Mammary epithelial cell (primary cell): Measurements from ENCODE around the gene ARIH1.

Experiments used
- EZH2 ChIP-seq: IDR thresholded peaks from 2 replicates; pipeline ENCODE4 v1.6.1; 2012; ENCODE audit warnings: low read length, inconsistent platforms, borderline replicate concordance
- TF ChIP-seq, protein P1 (sequence below), 2 donors: IDR thresholded peaks in 1 of 2; conservative IDR thresholded peaks in 1 of 2; 2 replicates each; pipeline ENCODE4 v1.5.1; 2011 to 2012; ENCODE audit warnings: inconsistent platforms in 2 of 2, low read length in 2 of 2, mild to moderate bottlenecking in 2 of 2, control low read depth in 1 of 2, low read depth in 1 of 2; ENCODE audit not compliant: insufficient read depth in 1 of 2; ENCODE audit errors: extremely low read depth in 1 of 2

DNA sequence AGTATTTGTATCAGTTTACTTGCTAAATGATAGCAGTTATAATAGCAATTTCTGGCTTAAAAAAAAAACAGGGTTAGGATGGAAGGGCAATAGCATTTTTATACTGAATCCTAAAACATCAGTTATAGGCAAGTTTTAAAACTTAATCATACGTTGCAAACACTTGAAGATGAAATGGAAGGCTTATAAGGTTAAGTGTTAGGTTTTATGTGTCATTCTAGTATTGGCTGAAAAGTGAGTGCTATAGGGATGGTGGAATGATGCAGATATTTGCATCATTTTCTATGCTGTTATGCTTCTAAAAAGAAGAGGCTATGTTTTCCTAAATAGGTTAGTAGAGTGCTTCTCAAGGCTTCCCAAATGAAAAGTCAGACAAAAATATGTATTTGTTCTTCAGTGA is 23.3 kb downstream of the ARIH1 start:
- TF ChIP-seq, protein P1, sequence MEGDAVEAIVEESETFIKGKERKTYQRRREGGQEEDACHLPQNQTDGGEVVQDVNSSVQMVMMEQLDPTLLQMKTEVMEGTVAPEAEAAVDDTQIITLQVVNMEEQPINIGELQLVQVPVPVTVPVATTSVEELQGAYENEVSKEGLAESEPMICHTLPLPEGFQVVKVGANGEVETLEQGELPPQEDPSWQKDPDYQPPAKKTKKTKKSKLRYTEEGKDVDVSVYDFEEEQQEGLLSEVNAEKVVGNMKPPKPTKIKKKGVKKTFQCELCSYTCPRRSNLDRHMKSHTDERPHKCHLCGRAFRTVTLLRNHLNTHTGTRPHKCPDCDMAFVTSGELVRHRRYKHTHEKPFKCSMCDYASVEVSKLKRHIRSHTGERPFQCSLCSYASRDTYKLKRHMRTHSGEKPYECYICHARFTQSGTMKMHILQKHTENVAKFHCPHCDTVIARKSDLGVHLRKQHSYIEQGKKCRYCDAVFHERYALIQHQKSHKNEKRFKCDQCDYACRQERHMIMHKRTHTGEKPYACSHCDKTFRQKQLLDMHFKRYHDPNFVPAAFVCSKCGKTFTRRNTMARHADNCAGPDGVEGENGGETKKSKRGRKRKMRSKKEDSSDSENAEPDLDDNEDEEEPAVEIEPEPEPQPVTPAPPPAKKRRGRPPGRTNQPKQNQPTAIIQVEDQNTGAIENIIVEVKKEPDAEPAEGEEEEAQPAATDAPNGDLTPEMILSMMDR (conservative IDR thresholded peaks at IDR 0.05 in 1 of 2, IDR thresholded peaks at IDR 0.05 in 1 of 2; ENCODE audit: extremely low read depth in 1 of 2, insufficient read depth in 1 of 2, low read depth in 1 of 2, low read length in 2 of 2) = no peak
- no peak for TF ChIP-seq EZH2
